ENCODE data around the gene ALAS1.
"Not testable (repeated sequence)": the region's sequence is repeated elsewhere in the genome, so short reads cannot be mapped to it uniquely, and the experiment has no call there.

ALAS1 gene

GRCh38 chr3:52176951-52177700 is 20.8 kb upstream of the ALAS1 start:
- no peak for DNase-seq (ENCODE audit: low read depth)

DNA sequence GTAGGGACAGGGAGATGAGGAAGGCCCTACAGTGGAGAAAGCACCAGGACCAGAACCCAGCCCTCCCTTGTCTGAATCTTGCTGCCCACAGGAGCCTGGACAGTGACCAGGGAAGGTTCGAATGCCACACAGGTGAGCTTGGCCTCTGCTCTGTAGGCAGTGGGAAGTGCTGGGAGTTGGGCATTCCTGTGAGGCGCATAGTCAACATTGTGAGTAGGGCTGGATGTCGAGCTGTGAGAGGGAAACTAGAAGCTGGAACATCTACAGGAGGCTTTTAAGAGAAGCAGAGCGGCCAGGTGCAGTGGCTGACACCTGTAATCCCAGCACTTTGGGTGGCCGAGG is 20.3 kb upstream of the ALAS1 start:
- no peak for DNase-seq (ENCODE audit: low read depth)

- DNase-seq (ENCODE audit: low read depth): not testable (repeated sequence)
Observed at GRCh38 chr3:52178126-52178525, 19.8 kb upstream of the ALAS1 start.

GRCh38 chr3:52178537-52178936 is 19.4 kb upstream of the ALAS1 start:
- no peak for DNase-seq (ENCODE audit: low read depth)

GRCh38 chr3:52181543-52181942 is 16.4 kb upstream of the ALAS1 start:
- no peak for DNase-seq (ENCODE audit: low read depth)

- DNase-seq (ENCODE audit: low read depth): no peak
Observed at GRCh38 chr3:52182196-52182595, 15.8 kb upstream of the ALAS1 start.

GRCh38 chr3:52182691-52183090 is 15.3 kb upstream of the ALAS1 start:
- no peak for DNase-seq (ENCODE audit: low read depth)

DNA sequence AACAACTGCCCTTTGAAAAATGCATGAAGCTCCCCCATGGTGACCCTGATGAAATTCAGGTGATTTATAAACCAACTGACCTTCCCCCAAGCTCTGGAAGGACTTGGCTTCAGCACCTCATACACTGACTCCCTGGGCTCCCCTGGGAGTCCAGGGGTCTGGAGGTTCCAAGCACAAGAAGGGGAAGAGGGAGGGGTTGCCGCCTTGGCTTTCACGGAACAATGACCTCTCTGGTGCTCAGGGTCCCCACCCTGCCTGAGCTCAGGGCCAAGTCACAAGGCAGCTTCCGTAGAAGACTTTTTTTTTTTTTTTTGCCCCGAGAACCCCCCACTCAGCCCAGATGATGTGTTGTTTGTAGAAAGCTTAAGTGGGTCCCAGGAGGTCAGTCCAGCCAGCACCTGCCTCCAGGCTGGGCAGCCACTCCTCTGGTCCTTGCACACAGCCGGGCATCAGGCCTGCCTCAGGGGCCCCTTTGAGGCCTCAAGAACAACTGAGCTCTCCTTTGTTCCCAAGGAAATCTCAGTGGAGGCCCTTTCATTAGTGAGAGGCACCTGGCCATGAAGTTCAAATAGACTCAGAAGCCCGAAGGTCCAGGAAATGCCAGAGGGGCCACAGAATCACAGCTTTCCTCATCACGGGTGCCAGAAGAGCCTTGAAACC is 14.0 kb upstream of the ALAS1 start:
- no peak for DNase-seq (ENCODE audit: low read depth)

DNA sequence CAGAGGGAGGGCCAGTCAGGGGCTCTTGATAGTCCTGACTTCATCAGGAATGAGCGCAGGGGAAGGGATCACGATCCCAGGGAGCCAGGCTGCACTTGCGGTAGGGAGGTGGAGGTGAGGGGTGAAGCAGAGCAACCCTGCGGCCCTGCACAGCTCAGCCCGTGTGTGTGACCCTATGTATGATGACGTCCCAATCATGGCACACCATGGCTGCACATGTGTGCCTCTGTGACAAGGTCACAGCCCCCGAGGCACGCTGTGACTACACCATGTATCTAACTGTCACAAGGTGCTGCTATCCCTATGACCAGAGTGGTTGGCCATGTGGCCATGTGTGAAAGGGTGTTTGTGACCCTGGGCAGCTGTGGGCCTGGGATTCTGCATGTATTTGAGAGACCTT is 13.3 kb upstream of the ALAS1 start:
- no peak for DNase-seq (ENCODE audit: low read depth)

DNA sequence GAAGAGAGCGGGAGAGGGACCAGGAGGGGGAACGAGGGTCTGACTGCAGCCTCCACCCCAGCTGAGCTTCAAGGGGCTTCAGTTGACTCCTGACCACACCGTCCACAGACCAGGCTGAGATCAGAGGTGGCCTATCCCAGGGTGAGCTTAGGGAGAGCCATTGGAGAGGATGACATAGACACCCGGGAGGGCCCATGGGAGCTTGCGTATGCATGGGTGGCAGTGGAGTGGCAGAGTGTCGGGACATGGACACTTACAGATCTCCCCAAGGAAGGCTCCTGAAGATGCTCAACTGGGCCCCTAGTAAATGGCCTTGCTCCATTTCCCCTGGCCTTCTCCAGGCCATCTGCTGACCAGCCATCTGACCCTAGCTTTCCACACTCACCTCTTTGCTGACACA is 12.6 kb upstream of the ALAS1 start:
- DNase-seq (ENCODE audit: low read depth): no peak

GRCh38 chr3:52185837-52186236 is 12.1 kb upstream of the ALAS1 start:
- DNase-seq (ENCODE audit: low read depth): no peak

DNA sequence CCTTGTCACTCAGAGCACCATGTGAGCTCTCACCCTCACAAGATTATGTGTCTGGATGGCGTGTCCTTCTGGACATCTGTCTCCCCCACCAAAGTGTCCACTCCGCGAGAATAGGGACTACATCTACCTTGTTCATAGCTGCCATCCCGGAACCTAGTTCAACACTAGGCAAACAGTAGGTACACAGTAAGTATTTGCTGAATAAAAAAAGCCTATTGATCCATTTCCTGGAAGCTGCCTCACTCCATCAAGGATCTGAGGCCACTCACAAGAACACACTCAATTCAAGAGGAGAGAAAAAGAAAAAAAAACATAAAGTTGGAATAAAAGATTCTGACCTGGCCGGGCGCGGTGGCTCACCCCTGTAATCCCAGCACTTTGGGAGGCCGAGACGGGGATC is 11.2 kb upstream of the ALAS1 start:
- DNase-seq (ENCODE audit: low read depth): no peak

GRCh38 chr3:52188556-52188955 is 9.4 kb upstream of the ALAS1 start:
- no peak for DNase-seq (ENCODE audit: low read depth)

DNA sequence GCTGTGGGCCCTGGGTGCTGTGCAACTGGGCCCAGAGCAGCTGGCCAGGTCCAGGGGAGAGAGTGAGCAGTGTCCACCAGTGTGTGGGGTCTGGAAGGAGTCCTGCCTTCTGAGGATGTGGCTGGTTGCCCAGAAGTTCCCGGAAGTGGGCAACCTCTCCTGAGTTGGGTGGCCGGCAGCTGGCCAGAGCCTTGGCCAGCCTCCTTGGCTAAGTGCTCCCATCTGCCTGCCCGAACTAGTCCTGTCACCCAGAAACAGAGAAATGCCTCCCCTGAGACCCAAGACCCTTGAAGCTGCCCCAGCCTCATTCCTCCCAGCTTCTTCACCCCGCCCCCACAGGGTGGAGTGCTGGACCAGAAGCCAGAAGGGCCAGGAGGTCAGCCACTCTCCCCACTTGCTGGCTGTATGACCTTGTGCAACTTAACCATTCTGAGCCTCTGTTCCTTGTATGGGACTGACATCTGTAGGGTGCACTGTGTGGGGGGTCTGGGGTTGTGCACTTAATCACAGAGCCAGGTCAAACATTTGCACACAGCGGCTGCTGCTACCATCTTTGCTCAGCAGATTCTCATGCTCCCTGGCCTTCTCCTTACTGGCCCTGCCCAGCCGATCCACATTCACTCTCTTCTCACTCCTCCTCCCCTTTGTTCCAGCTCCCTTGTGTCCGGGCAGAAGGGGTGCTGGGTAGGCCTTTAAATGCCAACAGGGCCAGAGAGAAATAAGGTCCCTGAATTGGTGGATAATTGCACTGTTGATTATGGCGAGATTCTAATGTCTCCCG is 7.5 kb upstream of the ALAS1 start:
- DNase-seq (ENCODE audit: low read depth): no peak

DNA sequence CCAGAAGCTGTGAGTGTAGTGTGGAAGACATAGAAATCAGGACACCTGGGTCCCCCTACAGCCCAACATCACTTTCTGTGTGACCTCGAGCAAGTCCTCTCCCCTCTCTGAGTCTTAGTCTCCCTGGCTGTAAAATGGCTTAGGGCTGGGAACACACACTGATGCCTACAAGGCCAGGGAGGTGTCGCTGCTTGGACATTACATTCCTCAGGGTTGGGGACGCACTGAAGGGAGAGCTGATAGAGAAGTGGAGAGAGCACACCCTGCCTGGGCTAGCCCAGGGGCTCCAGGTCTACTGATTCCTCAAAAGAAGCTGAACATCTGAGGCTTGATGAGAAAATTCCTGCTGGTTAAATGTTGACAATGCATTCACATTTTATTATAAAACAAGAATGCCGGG is 6.3 kb upstream of the ALAS1 start:
- no peak for DNase-seq (ENCODE audit: low read depth)

GRCh38 chr3:52193065-52193464 is 4.9 kb upstream of the ALAS1 start:
- DNase-seq (ENCODE audit: low read depth): no peak

- DNase-seq (ENCODE audit: low read depth): no peak
Observed at GRCh38 chr3:52194485-52195290, 3.3 kb upstream of the ALAS1 start.

GRCh38 chr3:52195291-52195597 is 2.7 kb upstream of the ALAS1 start:
- DNase-seq (ENCODE audit: low read depth): no peak

DNA sequence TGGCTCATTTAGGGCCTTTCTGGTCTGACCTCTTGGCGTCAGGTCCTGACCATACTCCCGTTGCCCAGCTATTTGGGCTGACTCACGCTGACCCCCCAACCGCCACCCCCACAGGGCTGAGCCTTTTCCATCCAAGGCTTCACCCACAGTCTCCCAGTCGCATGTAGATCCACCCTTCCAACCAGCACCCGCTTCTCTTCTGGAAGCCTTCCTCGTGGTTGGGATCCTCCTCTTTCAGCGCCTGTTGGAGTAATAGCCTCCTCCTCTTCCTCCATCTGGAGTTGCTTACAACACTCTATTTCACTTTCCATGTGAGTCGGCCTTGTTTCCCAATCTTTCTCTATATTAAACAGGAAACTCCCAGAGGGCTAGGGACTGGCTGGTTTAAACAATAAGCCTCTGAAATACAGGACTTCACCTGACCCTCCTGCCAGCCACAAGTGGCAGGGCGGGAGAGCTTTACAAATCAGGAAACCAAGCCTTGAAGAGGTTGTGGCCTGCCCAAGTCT is 2.1 kb upstream of the ALAS1 start:
- DNase-seq (ENCODE audit: low read depth): no peak

- no peak for DNase-seq (ENCODE audit: low read depth)
Observed at GRCh38 chr3:52196977-52197376, 983 bp upstream of the ALAS1 start.

DNA sequence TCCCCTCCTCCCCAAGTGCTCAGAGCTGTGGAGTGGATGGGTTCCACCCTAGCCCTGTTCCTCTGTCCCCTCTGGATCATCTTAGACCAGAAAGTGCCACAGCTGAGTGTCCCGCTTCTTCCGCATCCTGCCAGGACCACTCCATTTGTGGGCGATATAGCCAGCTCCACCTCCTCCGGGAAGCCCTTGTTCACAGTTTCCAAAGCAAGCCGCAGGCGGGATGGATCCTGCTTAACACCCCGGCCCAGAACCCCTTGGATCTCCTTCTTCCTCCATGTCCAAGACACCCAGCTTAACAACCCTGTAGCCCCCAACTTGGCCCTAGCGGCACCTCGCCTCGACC is 490 bp upstream of the ALAS1 start:
- no peak for DNase-seq (ENCODE audit: low read depth)
